Measurements from ENCODE around the gene GYPC.

The GYPC gene

GRCh38 chr2:126730655-126731054, 74.7 kb downstream of the GYPC start:
- no peak for DNase-seq (ENCODE audit: low read depth in 2 of 2)

DNA sequence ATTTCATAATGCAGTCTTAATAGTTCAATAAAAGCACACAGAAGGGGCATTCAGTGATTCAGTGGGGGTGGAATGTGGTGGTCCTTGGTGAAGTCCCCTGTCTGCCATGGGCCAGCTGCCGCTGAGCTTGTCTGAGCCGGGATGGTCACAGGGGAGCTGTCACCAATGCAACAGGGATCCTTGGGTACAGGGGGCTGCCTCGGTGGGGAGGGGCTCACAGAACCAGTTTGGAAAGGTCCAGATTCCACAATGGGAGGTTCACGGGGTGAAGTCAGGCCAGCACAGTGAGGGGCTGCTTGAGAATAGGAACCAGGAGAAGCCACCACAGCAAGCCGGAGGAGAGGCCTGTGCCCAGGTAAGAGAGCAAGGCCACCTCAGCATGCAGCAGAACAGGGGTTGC, 75.4 kb downstream of the GYPC start:
- no peak for DNase-seq (ENCODE audit: low read depth in 2 of 2)

DNA sequence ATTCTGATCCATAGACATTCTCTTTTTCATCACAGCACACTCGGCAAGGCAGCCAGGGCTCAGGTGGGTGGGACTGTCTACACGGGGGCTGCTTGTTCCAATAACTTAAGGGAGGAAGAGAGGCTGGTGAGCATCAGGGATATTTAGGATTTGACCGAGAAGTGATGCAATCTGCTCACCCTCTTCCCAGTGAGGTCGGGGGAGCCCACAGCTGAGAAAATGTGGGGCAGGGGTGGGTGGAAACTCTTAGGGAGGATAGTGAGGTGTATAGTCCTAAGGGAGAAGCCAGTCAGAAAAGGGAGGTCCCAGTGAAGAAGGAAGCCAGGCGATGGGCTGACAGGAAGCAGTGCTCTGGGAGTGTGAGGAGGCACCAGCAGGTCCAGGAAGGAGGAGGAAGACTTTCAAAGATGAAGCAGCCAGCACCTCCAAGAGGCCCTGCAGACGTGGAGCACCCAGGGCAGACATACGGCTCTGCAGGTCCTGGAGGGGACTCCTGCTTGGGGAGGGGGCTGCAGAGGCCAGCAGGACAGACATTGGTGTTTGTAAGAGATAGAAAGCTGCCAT, 76.8 kb downstream of the GYPC start:
- no peak for DNase-seq (ENCODE audit: low read depth in 2 of 2)

DNA sequence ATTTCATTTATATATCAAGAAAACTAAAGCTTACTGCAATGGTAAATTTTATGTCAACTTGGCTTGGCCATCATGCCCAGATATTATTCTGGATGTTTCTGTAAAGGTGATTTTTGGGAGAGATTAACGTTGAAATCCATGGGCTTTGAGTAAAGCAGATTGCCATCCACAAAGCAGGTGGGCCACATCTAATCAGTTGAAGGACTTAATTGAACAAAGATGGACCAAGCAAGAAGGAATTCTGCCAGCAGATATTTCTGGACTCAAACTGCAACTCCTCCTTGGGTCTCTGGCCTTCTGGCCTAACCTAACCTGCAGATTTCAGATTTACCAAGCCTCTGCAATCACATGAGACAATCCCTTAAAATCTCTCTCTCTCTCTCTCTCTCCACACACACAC, 77.8 kb downstream of the GYPC start:
- no peak for DNase-seq (ENCODE audit: low read depth in 2 of 2)

DNA sequence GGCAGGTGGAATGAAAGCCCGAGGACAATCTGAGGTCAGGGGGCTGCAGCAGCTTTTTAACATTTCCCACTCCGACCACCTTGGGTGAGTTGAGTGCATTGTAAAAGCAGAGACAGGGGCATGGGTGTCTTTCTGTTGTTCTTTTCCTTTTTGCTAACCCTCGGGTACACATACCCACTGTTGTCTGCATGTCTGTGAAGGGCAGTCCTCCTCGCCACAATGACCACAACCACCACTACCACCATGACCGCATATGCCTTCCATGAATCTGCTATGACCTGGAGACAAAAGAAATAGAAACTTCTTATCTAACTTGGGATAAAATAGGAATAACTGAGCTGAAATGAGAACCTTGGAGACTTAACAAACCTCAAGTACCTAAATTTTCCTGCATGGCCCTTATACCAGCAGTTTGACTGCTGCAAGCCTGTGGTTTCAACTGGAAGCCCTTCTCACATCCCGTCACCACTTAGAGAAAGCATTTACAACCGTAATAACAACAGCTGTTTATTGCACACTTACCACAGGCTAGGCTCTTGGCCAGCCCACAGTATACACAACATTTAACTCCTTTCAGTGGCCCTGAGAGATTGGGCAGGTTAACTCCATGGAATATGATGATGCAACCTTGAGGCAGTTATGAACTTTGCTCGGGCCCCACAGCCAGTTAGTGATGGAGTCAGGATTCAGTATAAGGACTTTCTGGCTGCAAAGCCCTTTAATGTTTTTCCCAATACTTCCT, 80.3 kb downstream of the GYPC start:
- peak in 1 of 2 experiments; percentile 7 for DNase-seq (ENCODE audit: low read depth in 2 of 2)

GRCh38 chr2:126739141-126739540, 83.2 kb downstream of the GYPC start:
- DNase-seq (ENCODE audit: low read depth in 2 of 2): no peak

- no peak for DNase-seq (ENCODE audit: low read depth in 2 of 2)
Measured at GRCh38 chr2:126744640-126745039, 88.7 kb downstream of the GYPC start.
